CD4-positive, alpha-beta T cell treated with Interleukin-12 subunit alpha and Interleukin-12 subunit beta, for 1 hour (primary cell): ENCODE data around the gene ANO2.
"Not testable (repeated sequence)": the region's sequence is repeated elsewhere in the genome, so short reads cannot be mapped to it uniquely, and the experiment has no call there.

Experiments
- DNase-seq: peaks from one replicate; pipeline ENCODE4 v3.0.0-alpha.2; 2020

ANO2 gene

GRCh38 chr12:5884285-5884684 is 60.8 kb downstream of the ANO2 start:
- no peak for DNase-seq

GRCh38 chr12:5882511-5883190 is 62.4 kb downstream of the ANO2 start:
- DNase-seq = no peak

GRCh38 chr12:5881666-5882065 is 63.4 kb downstream of the ANO2 start:
- no peak for DNase-seq

- DNase-seq = no peak
Observed at GRCh38 chr12:5881101-5881606, 63.9 kb downstream of the ANO2 start.

GRCh38 chr12:5875851-5876250 is 69.2 kb downstream of the ANO2 start:
- DNase-seq = no peak

- DNase-seq = no peak
Observed at GRCh38 chr12:5874514-5874913, 70.5 kb downstream of the ANO2 start.

GRCh38 chr12:5873281-5873919 is 71.7 kb downstream of the ANO2 start:
- DNase-seq = no peak

- DNase-seq = no peak
Observed at GRCh38 chr12:5872745-5873144, 72.3 kb downstream of the ANO2 start.

- DNase-seq = no peak
Observed at GRCh38 chr12:5871741-5872140, 73.3 kb downstream of the ANO2 start.

GRCh38 chr12:5870183-5870582 is 74.9 kb downstream of the ANO2 start:
- DNase-seq = no peak

- no peak for DNase-seq
Observed at GRCh38 chr12:5868625-5869295, 76.3 kb downstream of the ANO2 start.

GRCh38 chr12:5865397-5865796 is 79.7 kb downstream of the ANO2 start:
- no peak for DNase-seq

GRCh38 chr12:5864972-5865371 is 80.1 kb downstream of the ANO2 start:
- DNase-seq = no peak

- no peak for DNase-seq
Observed at GRCh38 chr12:5864301-5864700, 80.8 kb downstream of the ANO2 start.

- no peak for DNase-seq
Observed at GRCh38 chr12:5861416-5861815, 83.6 kb downstream of the ANO2 start.

GRCh38 chr12:5856692-5857091 is 88.4 kb downstream of the ANO2 start:
- no peak for DNase-seq

- no peak for DNase-seq
Observed at GRCh38 chr12:5846950-5847349, 98.1 kb downstream of the ANO2 start.

- no peak for DNase-seq
Observed at GRCh38 chr12:5840944-5841343, 104.1 kb downstream of the ANO2 start.

- DNase-seq = no peak
Observed at GRCh38 chr12:5830111-5830510, 114.9 kb downstream of the ANO2 start.

- DNase-seq = no peak
Observed at GRCh38 chr12:5827591-5827990, 117.5 kb downstream of the ANO2 start.

- DNase-seq = not testable (repeated sequence)
Observed at GRCh38 chr12:5825761-5826160, 119.3 kb downstream of the ANO2 start.

- not testable (repeated sequence) for DNase-seq
Observed at GRCh38 chr12:5818877-5819276, 126.2 kb downstream of the ANO2 start.

- no peak for DNase-seq
Observed at GRCh38 chr12:5817246-5817645, 127.8 kb downstream of the ANO2 start.

GRCh38 chr12:5809586-5809985 is 135.5 kb downstream of the ANO2 start:
- DNase-seq = no peak
